ENCODE measurements around the gene BTNL9.

- TF ChIP-seq CTCF (IDR thresholded peaks at IDR 0.05) (no peak), POLR2A (IDR thresholded peaks at IDR 0.05) (no peak)
Observed at GRCh38 chr5:181071257-181071656, 31.2 kb downstream of the BTNL9 start.
